HEK293T (cell line): ENCODE data around the gene VPS26B.
A peak's percentile ranks its signal among the peaks of the same experiment; 100 is the strongest.
"Not testable (repeated sequence)": the region's sequence is repeated elsewhere in the genome, so short reads cannot be mapped to it uniquely, and the experiment has no call there.

Experiments used
- CTCF ChIA-PET: fragments of 350-600 bp; formaldehyde crosslinking; extraction: SDS; loops from one replicate; lab custom pipeline; 2021; ENCODE audit warnings: antibody characterized with exemption, inconsistent platforms; lab: Yijun Ruan, JAX
- POLR2A ChIA-PET: fragments of 350-600 bp; formaldehyde crosslinking; extraction: SDS; loops from one replicate; lab custom pipeline; 2020; ENCODE audit warnings: antibody characterized with exemption, inconsistent platforms; lab: Yijun Ruan, JAX
- DNase-seq: peaks from one replicate; pipeline ENCODE4 v3.0.0; 2012; ENCODE audit warnings: mixed read lengths; ENCODE audit errors: extremely low spot score
- ARNT ChIP-seq: fragments of 450-650 bp; IDR thresholded peaks from 2 replicates; pipeline ENCODE4 v1.6.1; 2017; ENCODE audit warnings: mild to moderate bottlenecking
- BHLHE40 ChIP-seq: fragments of 450-650 bp; IDR thresholded peaks from 2 replicates; pipeline ENCODE4 v1.6.1; 2016; ENCODE audit warnings: mild to moderate bottlenecking, moderate library complexity, borderline replicate concordance
- CTBP1 ChIP-seq: fragments of 450-650 bp; IDR thresholded peaks from 2 replicates; pipeline ENCODE4 v1.6.1; 2016; ENCODE audit warnings: borderline replicate concordance
- ELF4 ChIP-seq: fragments of 450-650 bp; IDR thresholded peaks from 2 replicates; pipeline ENCODE4 v1.6.1; 2017; ENCODE audit warnings: antibody characterized with exemption
- FOXA1 ChIP-seq: fragments of 450-650 bp; IDR thresholded peaks from 2 replicates; pipeline ENCODE4 v1.6.1; 2016; ENCODE audit warnings: mild to moderate bottlenecking
- FOXK2 ChIP-seq: fragments of 450-650 bp; IDR thresholded peaks from 2 replicates; pipeline ENCODE4 v1.6.1; 2016; ENCODE audit warnings: mild to moderate bottlenecking
- FOXM1 ChIP-seq: fragments of 450-650 bp; IDR thresholded peaks from 2 replicates; pipeline ENCODE4 v1.6.1; 2017; ENCODE audit warnings: mild to moderate bottlenecking, borderline replicate concordance
- HDGF ChIP-seq: fragments of 450-650 bp; IDR thresholded peaks from 2 replicates; pipeline ENCODE4 v1.6.1; 2017; ENCODE audit warnings: antibody characterized with exemption, borderline replicate concordance
- L3MBTL2 ChIP-seq: fragments of 450-650 bp; conservative IDR thresholded peaks from 2 replicates; pipeline ENCODE4 v1.6.1; 2016; ENCODE audit warnings: mild to moderate bottlenecking
- LEF1 ChIP-seq: fragments of 450-650 bp; IDR thresholded peaks from 2 replicates; pipeline ENCODE4 v1.6.1; 2017; ENCODE audit warnings: mild to moderate bottlenecking, borderline replicate concordance
- NFRKB ChIP-seq: fragments of 450-650 bp; IDR thresholded peaks from 2 replicates; pipeline ENCODE4 v1.6.1; 2016; ENCODE audit warnings: mild to moderate bottlenecking, moderate library complexity
- SP1 ChIP-seq: fragments of 450-650 bp; IDR thresholded peaks from 2 replicates; pipeline ENCODE4 v1.6.1; 2017
- SUZ12 ChIP-seq: fragments of 450-650 bp; IDR thresholded peaks from 2 replicates; pipeline ENCODE4 v1.6.1; 2016; ENCODE audit warnings: mild to moderate bottlenecking
- TARDBP ChIP-seq: fragments of 450-650 bp; IDR thresholded peaks from 2 replicates; pipeline ENCODE4 v1.6.1; 2016
- ZNF384 ChIP-seq: fragments of 450-650 bp; IDR thresholded peaks from 2 replicates; pipeline ENCODE4 v1.6.1; 2016
- TF ChIP-seq, protein P1 (sequence below): fragments of 450-650 bp; IDR thresholded peaks from 2 replicates; pipeline ENCODE4 v1.6.1; 2016

VPS26B gene

GRCh38 chr11:134276396-134277182 lies 52.1 kb downstream of the VPS26B start:
- TF ChIP-seq, protein P1, sequence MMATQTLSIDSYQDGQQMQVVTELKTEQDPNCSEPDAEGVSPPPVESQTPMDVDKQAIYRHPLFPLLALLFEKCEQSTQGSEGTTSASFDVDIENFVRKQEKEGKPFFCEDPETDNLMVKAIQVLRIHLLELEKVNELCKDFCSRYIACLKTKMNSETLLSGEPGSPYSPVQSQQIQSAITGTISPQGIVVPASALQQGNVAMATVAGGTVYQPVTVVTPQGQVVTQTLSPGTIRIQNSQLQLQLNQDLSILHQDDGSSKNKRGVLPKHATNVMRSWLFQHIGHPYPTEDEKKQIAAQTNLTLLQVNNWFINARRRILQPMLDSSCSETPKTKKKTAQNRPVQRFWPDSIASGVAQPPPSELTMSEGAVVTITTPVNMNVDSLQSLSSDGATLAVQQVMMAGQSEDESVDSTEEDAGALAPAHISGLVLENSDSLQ = no peak
- TF ChIP-seq L3MBTL2 = 0 out of 2 replicates have a peak, but pooled peaks have one; percentile 26
- ChIA-PET CTCF (interaction anchor here (0.9 to 1.4 kb wide), 4 partner anchors 10 to 47 kb away, joined by 3 to 5 read pairs (median 4); no protein-coding TSS in a partner anchor), POLR2A (interaction anchor here (0.8 to 4.0 kb wide), 4 partner anchors 12 to 67 kb away, joined by 3 to 20 read pairs (median 4); partner anchors contain the start of genes ACAD8, NCAPD3, THYN1 and VPS26B)
- DNase-seq = no peak

DNA sequence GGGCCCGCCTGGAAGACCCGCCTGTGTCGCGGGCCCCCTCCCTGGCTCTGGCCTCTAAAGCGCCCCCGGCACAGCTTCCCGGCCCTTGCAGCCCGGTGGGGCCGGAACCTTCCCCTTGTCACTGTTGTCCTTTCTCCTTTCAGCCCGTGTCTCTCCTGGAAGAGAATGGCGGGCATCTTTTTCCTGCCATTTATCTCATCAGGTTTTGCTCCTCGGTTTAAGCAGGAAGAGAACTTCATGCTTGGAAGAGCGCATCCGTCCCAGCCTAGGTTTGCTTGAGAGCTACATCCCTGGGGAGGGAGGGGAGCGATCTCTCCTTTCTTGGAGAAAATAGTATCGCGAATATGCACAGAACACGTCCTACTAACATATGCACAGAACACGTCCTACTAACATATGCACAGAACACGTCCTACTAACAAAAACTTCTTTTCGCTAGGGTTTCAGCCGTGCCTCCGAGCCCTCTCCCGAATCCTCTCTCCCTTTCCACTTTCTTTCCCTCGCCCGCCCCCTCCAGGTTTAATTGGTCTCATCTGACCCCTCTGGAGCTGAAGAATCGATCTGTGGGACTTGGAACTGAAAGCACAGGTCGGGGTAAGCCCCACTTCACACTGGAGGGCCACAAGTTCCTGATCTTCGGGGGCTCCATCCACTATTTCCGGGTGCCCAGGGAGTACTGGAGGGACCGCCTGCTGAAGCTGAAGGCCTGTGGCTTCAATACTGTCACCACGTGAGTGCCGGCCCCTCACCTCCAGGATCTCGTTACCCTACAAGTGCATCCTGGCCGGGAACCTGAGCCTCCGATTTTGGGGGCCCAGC lies 52.9 kb downstream of the VPS26B start:
- CTCF ChIA-PET = no interaction called here
- POLR2A ChIA-PET = no interaction called here
- no peak for TF ChIP-seq SP1
- no peak for DNase-seq

- DNase-seq = no peak
- CTCF ChIA-PET = no interaction called here
- TF ChIP-seq FOXM1 (no peak), LEF1 (no peak), TARDBP (no peak), ZNF384 (no peak), FOXK2 (no peak), BHLHE40 (no peak), FOXA1 (no peak), ARNT (no peak), ELF4 (no peak), SP1 (no peak), SUZ12 (no peak), NFRKB (no peak), HDGF (no peak), L3MBTL2 (no peak), CTBP1 (no peak)
- TF ChIP-seq, protein P1 = no peak
- POLR2A ChIA-PET = interaction anchor here (1.1 kb wide), 1 partner anchor 54 kb away, joined by 3 read pairs; the partner anchor contains the start of gene NCAPD3
Measured at GRCh38 chr11:134278356-134278755, 53.9 kb downstream of the VPS26B start.

- CTCF ChIA-PET, POLR2A ChIA-PET: not testable (repeated sequence)
Measured at GRCh38 chr11:134281635-134282034, 57.2 kb downstream of the VPS26B start.

DNA sequence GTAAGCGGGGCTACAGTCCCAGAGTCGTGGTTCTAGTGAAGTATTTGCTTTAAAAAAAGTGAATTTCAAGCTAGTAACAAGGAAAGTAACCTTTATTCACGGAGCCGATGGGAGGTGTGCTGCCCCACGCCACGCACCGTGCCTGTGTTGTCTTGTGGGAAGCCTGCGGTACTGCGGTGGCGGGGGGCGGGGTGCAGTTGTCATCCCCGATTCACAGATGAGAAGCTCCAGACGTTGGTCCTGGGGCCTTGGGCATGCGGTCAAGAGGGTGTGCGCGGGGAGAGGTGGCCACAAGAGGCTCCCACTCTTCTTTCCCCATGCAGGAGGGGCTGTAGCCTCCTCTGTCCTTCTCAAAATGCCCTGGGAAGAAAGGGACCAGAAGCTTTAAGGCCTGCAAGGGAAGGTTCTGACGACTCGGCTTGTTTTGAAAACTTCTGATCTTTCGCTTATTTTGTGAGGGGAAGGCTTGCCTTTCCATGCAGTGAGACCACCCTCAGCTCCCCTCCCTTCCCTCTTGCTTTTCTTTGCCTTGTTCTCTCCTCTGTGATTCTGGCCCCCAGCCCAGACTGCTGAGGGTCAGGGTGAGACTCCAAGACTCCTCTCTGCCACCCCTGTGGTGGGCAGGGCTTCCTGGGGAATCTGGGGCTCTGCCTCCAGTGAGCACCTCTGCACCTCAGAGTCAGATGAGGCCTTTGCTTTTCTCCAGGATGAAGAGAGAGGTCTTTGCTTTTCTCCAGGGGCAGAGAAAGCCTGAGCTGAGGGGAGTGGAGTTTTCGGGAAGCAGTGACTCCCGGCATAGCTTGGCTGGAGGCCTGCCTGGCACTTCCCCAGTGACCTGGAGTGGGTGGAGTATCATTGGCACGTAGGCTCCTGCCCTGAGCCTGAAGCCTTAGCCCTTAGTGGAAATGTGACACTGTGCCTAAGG lies 57.9 kb downstream of the VPS26B start:
- ChIA-PET CTCF (no interaction called here), POLR2A (no interaction called here)
- no peak for DNase-seq
- TF ChIP-seq NFRKB = no peak

More at GRCh38 chr11:134281635-134282034, 57.2 kb downstream of the VPS26B start:
- not testable (repeated sequence) for DNase-seq

GRCh38 chr11:134283461-134284230 lies 59.2 kb downstream of the VPS26B start:
- no peak for DNase-seq
- POLR2A ChIA-PET = no interaction called here
- CTCF ChIA-PET = no interaction called here
- TF ChIP-seq TARDBP (no peak), BHLHE40 (no peak), ARNT (no peak), LEF1 (no peak), SUZ12 (no peak)

- DNase-seq, POLR2A ChIA-PET, CTCF ChIA-PET: not testable (repeated sequence)
Measured at GRCh38 chr11:134284349-134284748, 59.9 kb downstream of the VPS26B start.
